GM21529 (cell line): ENCODE data around the gene NOXO1.
"Not testable (repeated sequence)": the region's sequence is repeated elsewhere in the genome, so short reads cannot be mapped to it uniquely, and the experiment has no call there.

ENCODE experiments used
- ATAC-seq: cut with Tn5 transposase; IDR thresholded peaks from one replicate; pipeline ENCODE4 v1.9.1; 2021; ENCODE audit not compliant: unreplicated experiment

NOXO1 gene

GRCh38 chr16:1942810-1943726 is 38.2 kb downstream of the NOXO1 start, which contains the start of gene MSRB1:
MSRB1 (minus strand) TSS chr16:1943199; CDS start chr16:1943156, 43 bp downstream.
- peak; percentile 86 for ATAC-seq

- no peak for ATAC-seq
Observed at GRCh38 chr16:1942047-1942809, 39.0 kb downstream of the NOXO1 start.

- ATAC-seq: no peak
Observed at GRCh38 chr16:1941162-1942046, 39.9 kb downstream of the NOXO1 start.

GRCh38 chr16:1940273-1941161 is 40.8 kb downstream of the NOXO1 start:
- ATAC-seq: no peak

- ATAC-seq: not testable (repeated sequence)
Observed at GRCh38 chr16:1939833-1940232, 41.4 kb downstream of the NOXO1 start.

GRCh38 chr16:1938910-1939309 is 42.4 kb downstream of the NOXO1 start:
- no peak for ATAC-seq

- no peak for ATAC-seq
Observed at GRCh38 chr16:1938316-1938715, 43.0 kb downstream of the NOXO1 start.

GRCh38 chr16:1936945-1937479 is 44.3 kb downstream of the NOXO1 start:
- no peak for ATAC-seq

GRCh38 chr16:1933097-1933661 is 48.1 kb downstream of the NOXO1 start:
- ATAC-seq: no peak

GRCh38 chr16:1932050-1933028 is 48.9 kb downstream of the NOXO1 start:
- no peak for ATAC-seq

GRCh38 chr16:1930338-1930720 is 50.9 kb downstream of the NOXO1 start:
- ATAC-seq: no peak

GRCh38 chr16:1929578-1930337 is 51.5 kb downstream of the NOXO1 start:
- ATAC-seq: peak; percentile 77

GRCh38 chr16:1929105-1929504 is 52.2 kb downstream of the NOXO1 start:
- ATAC-seq: peak; percentile 15
